Endothelial cell (in vitro differentiated cells): ENCODE results near the gene C6orf62. TPM values are rescaled to one million over a fixed set of nuclear protein-coding genes. Genes with fewer than 3 reads are reported as not detected.
"Not testable (repeated sequence)": the region's sequence is repeated elsewhere in the genome, so short reads cannot be mapped to it uniquely, and the experiment has no call there.

Source experiments
- DNase-seq: peaks from one replicate; pipeline ENCODE4 v3.0.0; 2021; ENCODE audit warnings: low spot score
- H3K27ac Mint-ChIP-seq: one replicate; pipeline ENCODE4 v1.8.0; 2021; ENCODE audit warnings: mixed read lengths, inconsistent platforms; ENCODE audit not compliant: unreplicated experiment
- H3K27me3 Mint-ChIP-seq: one replicate; pipeline ENCODE4 v1.8.0; 2021; ENCODE audit warnings: mild to moderate bottlenecking, moderate library complexity, mixed read lengths, inconsistent platforms; ENCODE audit not compliant: unreplicated experiment
- H3K36me3 Mint-ChIP-seq: one replicate; pipeline ENCODE4 v1.8.0; 2021; ENCODE audit warnings: mild to moderate bottlenecking, low read depth, mixed read lengths, inconsistent platforms; ENCODE audit not compliant: unreplicated experiment
- H3K4me1 Mint-ChIP-seq: one replicate; pipeline ENCODE4 v1.8.0; 2021; ENCODE audit warnings: mild to moderate bottlenecking, mixed read lengths, inconsistent platforms; ENCODE audit not compliant: unreplicated experiment
- H3K4me3 Mint-ChIP-seq: one replicate; pipeline ENCODE4 v1.8.0; 2021; ENCODE audit warnings: mild to moderate bottlenecking, mixed read lengths, inconsistent platforms; ENCODE audit not compliant: unreplicated experiment
- H3K9me3 Mint-ChIP-seq: one replicate; pipeline ENCODE4 v1.8.0; 2021; ENCODE audit warnings: mixed read lengths, inconsistent platforms; ENCODE audit not compliant: unreplicated experiment
- total RNA-seq: library from RNA; stranded (reverse); fragmentation: NEBNext Ultra II Directional; extraction: Animal tissue kit (Norgen Biotek cat#: 25700); gene quantifications from one replicate; pipeline ENCODE4 v1.2.1, GENCODE V29; 2021; ENCODE audit not compliant: unreplicated experiment
- TF ChIP-seq, protein P1 (sequence below): fragments of 200-600 bp; sonication (generic); IDR thresholded peaks from one replicate; pipeline ENCODE4 v1.5.0; 2021; ENCODE audit warnings: antibody characterized with exemption; ENCODE audit not compliant: unreplicated experiment

C6orf62 gene
- total RNA-seq, 1 donor from 2014 or later = 88.8 TPM

DNA sequence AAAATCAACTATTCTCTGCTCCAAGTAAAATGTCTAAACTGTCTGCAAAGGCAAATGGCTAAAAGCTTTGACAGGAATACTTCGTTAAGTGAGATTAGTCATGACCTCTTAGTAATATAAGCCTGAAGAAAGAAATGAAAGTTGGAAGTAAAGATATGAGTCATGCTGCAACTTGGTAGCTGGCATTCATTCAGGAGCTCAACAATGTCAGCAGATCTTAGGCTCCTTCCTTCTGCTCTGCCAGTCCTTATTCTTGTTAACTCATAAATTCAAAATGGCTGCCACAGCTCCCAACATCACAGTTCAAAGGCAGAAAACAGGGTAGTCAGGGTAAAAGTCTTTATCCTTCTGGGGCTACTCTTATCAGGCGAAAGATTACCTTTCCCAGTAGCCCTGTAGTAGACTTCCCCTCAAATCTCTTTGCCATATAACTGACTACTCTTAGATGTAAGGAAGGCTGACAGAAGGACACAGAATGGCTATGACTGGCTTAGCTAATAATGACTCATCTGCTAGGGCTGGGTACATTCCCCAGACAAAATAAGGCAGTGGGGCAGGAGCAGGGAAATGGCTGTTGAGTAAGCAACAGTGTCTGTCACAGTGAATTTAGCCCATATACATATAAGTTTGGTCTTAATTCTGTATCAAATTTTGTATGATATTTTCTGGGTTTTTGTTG lies 24.4 kb upstream of the C6orf62 start:
- TF ChIP-seq, protein P1, sequence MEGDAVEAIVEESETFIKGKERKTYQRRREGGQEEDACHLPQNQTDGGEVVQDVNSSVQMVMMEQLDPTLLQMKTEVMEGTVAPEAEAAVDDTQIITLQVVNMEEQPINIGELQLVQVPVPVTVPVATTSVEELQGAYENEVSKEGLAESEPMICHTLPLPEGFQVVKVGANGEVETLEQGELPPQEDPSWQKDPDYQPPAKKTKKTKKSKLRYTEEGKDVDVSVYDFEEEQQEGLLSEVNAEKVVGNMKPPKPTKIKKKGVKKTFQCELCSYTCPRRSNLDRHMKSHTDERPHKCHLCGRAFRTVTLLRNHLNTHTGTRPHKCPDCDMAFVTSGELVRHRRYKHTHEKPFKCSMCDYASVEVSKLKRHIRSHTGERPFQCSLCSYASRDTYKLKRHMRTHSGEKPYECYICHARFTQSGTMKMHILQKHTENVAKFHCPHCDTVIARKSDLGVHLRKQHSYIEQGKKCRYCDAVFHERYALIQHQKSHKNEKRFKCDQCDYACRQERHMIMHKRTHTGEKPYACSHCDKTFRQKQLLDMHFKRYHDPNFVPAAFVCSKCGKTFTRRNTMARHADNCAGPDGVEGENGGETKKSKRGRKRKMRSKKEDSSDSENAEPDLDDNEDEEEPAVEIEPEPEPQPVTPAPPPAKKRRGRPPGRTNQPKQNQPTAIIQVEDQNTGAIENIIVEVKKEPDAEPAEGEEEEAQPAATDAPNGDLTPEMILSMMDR = no peak
- Mint-ChIP-seq H3K27me3 (no peaks in the 10 kb centered on the region), H3K4me1 (no peaks in the 10 kb centered on the region), H3K9me3 (no peaks in the 10 kb centered on the region), H3K27ac (no peak overlapping the region), H3K36me3 (no peaks in the 10 kb centered on the region), H3K4me3 (no peak overlapping the region)
- no peak for DNase-seq

DNA sequence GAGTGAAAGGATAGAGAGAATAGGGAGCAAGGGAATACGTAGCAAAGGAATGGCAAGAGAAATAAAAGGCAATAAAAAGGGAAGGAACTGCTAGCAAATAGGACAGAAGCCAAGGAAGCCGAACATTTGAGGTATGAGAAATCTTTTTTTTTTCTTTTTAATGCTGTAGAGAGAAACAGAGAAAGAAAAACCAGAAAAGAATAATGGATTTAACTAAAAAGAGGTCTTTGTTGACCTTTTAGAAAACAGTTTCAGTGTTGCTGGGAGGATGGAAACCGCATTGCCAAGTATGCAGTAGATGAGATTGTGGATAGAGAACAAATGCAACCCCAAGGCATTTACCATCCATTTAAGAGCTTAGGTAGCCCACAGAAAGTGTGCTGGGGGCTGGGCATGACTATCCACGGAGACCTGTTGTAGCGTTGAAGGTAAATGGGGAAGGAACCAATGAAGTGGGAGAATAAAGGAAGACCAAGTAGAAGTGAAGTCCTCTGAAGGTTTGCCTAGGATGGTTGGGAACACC lies 23.3 kb upstream of the C6orf62 start:
- H3K4me3 Mint-ChIP-seq = no peak overlapping the region
- H3K27me3 Mint-ChIP-seq = no peaks in the 10 kb centered on the region
- no peak for DNase-seq
- no peak overlapping the region for H3K27ac Mint-ChIP-seq
- TF ChIP-seq, protein P1 = no peak
- no peaks in the 10 kb centered on the region for H3K4me1 Mint-ChIP-seq
- no peaks in the 10 kb centered on the region for H3K36me3 Mint-ChIP-seq
- H3K9me3 Mint-ChIP-seq = no peaks in the 10 kb centered on the region

DNA sequence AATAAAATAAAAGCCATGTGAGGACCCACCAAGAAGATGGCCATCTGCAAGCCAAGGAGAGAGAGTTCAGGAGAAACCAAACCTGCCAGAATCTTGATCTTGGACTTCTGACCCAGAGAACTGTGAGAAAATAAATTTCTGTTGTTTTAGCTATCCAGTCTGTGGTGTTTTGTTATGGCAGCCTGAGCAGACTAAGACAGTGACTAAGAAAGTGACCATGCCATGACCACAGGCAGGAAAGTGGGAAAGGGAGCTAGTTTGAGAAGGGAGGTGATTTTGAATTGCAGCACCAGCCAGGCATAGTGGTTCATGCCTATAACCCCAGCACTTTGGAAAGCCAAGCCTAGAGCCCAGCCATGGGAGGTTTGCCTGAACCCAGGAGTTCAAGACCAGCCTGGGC lies 21.9 kb upstream of the C6orf62 start:
- DNase-seq = no peak
- no peak overlapping the region for H3K27ac Mint-ChIP-seq
- no peaks in the 10 kb centered on the region for H3K36me3 Mint-ChIP-seq
- no peaks in the 10 kb centered on the region for H3K27me3 Mint-ChIP-seq
- H3K4me3 Mint-ChIP-seq = no peak overlapping the region
- TF ChIP-seq, protein P1 = no peak
- H3K4me1 Mint-ChIP-seq = no peaks in the 10 kb centered on the region
- no peaks in the 10 kb centered on the region for H3K9me3 Mint-ChIP-seq

DNA sequence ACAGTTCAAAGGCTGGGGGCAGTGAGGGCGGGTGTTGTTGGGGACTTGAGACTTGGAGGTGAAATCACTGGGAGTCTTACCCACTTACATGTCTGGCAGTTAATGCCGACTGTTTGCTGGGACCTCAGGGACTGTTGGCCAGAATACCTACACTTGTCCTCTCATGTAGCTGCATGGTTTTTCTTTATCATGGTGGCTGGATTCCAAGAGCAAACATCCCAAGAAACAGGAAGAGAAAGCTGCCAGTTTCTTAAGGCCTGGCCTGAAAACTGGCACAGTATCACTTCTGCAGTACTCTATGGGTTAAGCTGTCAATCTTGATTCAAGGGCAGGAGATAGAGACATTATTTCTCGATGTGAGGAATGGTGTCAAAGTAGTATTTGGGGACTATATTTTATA lies 19.8 kb upstream of the C6orf62 start:
- TF ChIP-seq, protein P1 = no peak
- no peaks in the 10 kb centered on the region for H3K4me1 Mint-ChIP-seq
- H3K4me3 Mint-ChIP-seq = no peak overlapping the region
- H3K27ac Mint-ChIP-seq = no peak overlapping the region
- H3K27me3 Mint-ChIP-seq = no peaks in the 10 kb centered on the region
- H3K36me3 Mint-ChIP-seq = no peaks in the 10 kb centered on the region
- no peaks in the 10 kb centered on the region for H3K9me3 Mint-ChIP-seq
- DNase-seq = no peak

DNA sequence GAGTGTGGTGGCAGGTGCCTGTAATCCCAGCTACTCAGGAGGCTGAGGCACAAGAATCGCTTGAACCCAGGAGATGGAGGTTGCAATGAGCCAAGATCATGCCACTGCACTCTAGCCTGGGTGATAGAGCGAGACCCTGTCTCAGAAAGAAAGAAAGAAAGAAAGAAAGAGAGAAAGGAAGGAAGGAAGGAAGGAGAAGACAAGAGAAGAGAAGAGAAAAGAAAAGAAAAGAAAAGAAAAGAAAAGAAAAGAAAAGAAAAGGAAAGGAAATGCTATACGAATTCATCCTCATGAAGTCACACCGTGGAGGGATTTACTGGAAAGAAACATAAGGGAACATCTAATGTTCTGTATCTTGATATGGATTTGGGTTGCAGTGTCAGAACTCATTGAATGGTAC lies 15.8 kb upstream of the C6orf62 start:
- DNase-seq, H3K27ac Mint-ChIP-seq, H3K27me3 Mint-ChIP-seq, H3K4me3 Mint-ChIP-seq, H3K4me1 Mint-ChIP-seq, H3K36me3 Mint-ChIP-seq: not testable (repeated sequence)
- peaks cover 16% of the 10 kb centered on the region for H3K9me3 Mint-ChIP-seq
